GM21619 (cell line): ENCODE measurements around the gene RIT2.

Experiments used
- ATAC-seq: cut with Tn5 transposase; IDR thresholded peaks from one replicate; pipeline ENCODE4 v1.9.1; 2021; ENCODE audit not compliant: unreplicated experiment

RIT2 gene

GRCh38 chr18:43017622-43018021 is 97.9 kb downstream of the RIT2 start:
- ATAC-seq = no peak

- no peak for ATAC-seq
These were observed 102.0 kb downstream of the RIT2 start for GRCh38 chr18:43013486-43013885.

GRCh38 chr18:43012951-43013350 is 102.5 kb downstream of the RIT2 start:
- no peak for ATAC-seq

- no peak for ATAC-seq
These were observed 104.9 kb downstream of the RIT2 start for GRCh38 chr18:43010611-43011010.

GRCh38 chr18:43009674-43010073 is 105.8 kb downstream of the RIT2 start:
- no peak for ATAC-seq

GRCh38 chr18:43007365-43007764 is 108.1 kb downstream of the RIT2 start:
- no peak for ATAC-seq

GRCh38 chr18:43004421-43004820 is 111.1 kb downstream of the RIT2 start:
- ATAC-seq = no peak

- ATAC-seq = no peak
These were observed 113.7 kb downstream of the RIT2 start for GRCh38 chr18:43001821-43002220.

GRCh38 chr18:42996824-42997223 is 118.7 kb downstream of the RIT2 start:
- ATAC-seq = no peak

- no peak for ATAC-seq
These were observed 135.1 kb downstream of the RIT2 start for GRCh38 chr18:42980426-42980825.

- no peak for ATAC-seq
These were observed 137.4 kb downstream of the RIT2 start for GRCh38 chr18:42977982-42978637.

GRCh38 chr18:42976869-42977590 is 138.5 kb downstream of the RIT2 start:
- ATAC-seq = no peak

- ATAC-seq = no peak
These were observed 146.1 kb downstream of the RIT2 start for GRCh38 chr18:42969366-42969765.

GRCh38 chr18:42961298-42961697 is 154.2 kb downstream of the RIT2 start:
- no peak for ATAC-seq

GRCh38 chr18:42959528-42959927 is 156.0 kb downstream of the RIT2 start:
- ATAC-seq = no peak

- ATAC-seq = no peak
These were observed 157.1 kb downstream of the RIT2 start for GRCh38 chr18:42958353-42958752.

- no peak for ATAC-seq
These were observed 159.2 kb downstream of the RIT2 start for GRCh38 chr18:42956287-42956686.

GRCh38 chr18:42954887-42955286 is 160.6 kb downstream of the RIT2 start:
- no peak for ATAC-seq

GRCh38 chr18:42953306-42953705 is 162.2 kb downstream of the RIT2 start:
- ATAC-seq = no peak

- no peak for ATAC-seq
These were observed 164.8 kb downstream of the RIT2 start for GRCh38 chr18:42950732-42951131.

GRCh38 chr18:42948831-42949230 is 166.7 kb downstream of the RIT2 start:
- ATAC-seq = no peak

- ATAC-seq = no peak
These were observed 173.6 kb downstream of the RIT2 start for GRCh38 chr18:42941860-42942259.

GRCh38 chr18:42941021-42941420 is 174.5 kb downstream of the RIT2 start:
- no peak for ATAC-seq
